Osteocyte (in vitro differentiated cells): ENCODE data around the gene IQSEC1. TPM values are rescaled to one million over a fixed set of nuclear protein-coding genes. Genes with fewer than 3 reads are reported as not detected.

Experiments
- DNase-seq: peaks from one replicate; pipeline ENCODE4 v3.0.0; 2021; ENCODE audit warnings: mixed read lengths; ENCODE audit not compliant: unreplicated experiment; ENCODE audit errors: extremely low spot score
- H3K27ac Mint-ChIP-seq: one replicate; pipeline ENCODE4 v1.8.0; 2021; ENCODE audit warnings: mild to moderate bottlenecking, mixed read lengths; ENCODE audit not compliant: unreplicated experiment
- H3K27me3 Mint-ChIP-seq: one replicate; pipeline ENCODE4 v1.8.0; 2021; ENCODE audit warnings: mixed read lengths; ENCODE audit not compliant: unreplicated experiment
- H3K36me3 Mint-ChIP-seq: one replicate; pipeline ENCODE4 v1.8.0; 2021; ENCODE audit warnings: mixed read lengths; ENCODE audit not compliant: unreplicated experiment
- H3K4me1 Mint-ChIP-seq: one replicate; pipeline ENCODE4 v1.8.0; 2021; ENCODE audit warnings: mixed read lengths; ENCODE audit not compliant: unreplicated experiment
- H3K4me3 Mint-ChIP-seq: one replicate; pipeline ENCODE4 v1.8.0; 2021; ENCODE audit warnings: mild to moderate bottlenecking, moderate library complexity, mixed read lengths; ENCODE audit not compliant: unreplicated experiment
- H3K9me3 Mint-ChIP-seq: one replicate; pipeline ENCODE4 v1.8.0; 2021; ENCODE audit warnings: mixed read lengths; ENCODE audit not compliant: unreplicated experiment
- total RNA-seq: library from RNA; stranded (reverse); gene quantifications from 2 replicates; pipeline ENCODE4 v1.2.1, GENCODE V29; 2021
- TF ChIP-seq, protein P1 (sequence below): fragments of 200-600 bp; sonication (generic); IDR thresholded peaks from 2 replicates; pipeline ENCODE4 v1.5.0; 2021; ENCODE audit warnings: antibody characterized with exemption, mild to moderate bottlenecking, moderate library complexity

IQSEC1 gene
- total RNA-seq, 1 donor from 2014 or later: 37.9 TPM

DNA sequence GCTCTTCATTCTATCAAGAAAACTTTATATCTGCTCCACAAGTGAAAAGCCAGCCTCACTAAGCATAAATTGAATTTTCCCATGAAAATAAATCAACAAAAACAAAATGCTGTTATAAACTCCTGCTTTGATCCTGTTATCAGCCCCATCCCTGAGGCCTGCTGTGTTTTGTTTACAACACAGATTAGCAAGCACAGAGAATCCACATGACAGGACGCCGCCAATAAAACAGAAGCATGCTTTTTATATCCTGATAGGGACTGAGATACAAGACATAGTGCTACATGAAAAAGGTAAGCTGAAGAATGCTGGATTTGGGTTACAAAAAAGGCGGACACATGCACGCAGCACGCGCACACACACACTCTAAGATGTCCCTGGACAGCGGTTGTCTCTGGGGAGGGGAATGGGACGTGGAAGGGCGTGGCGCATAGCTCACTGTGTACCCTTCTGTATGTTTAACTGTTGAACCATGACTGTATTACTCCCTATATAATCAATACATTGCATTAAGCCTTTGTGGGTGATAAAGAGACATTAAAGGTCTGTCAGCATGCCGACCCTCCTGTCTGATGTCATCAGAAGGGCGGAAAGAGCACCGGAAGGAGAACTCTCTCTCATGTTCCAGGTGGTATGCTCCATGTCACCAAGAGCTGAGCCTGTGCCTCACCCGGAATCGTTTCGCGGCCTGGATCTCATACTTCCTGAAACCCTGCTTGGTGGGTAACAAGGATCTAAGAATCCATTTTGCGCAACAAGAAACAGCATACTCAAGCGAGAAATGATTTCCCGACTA, 93.9 kb downstream of the IQSEC1 start:
- Mint-ChIP-seq H3K4me3 (no peak overlapping the region), H3K4me1 (no peaks in the 10 kb centered on the region), H3K9me3 (no peaks in the 10 kb centered on the region), H3K27ac (no peak overlapping the region), H3K27me3 (peaks cover 12% of the 10 kb centered on the region), H3K36me3 (no peaks in the 10 kb centered on the region)
- no peak for DNase-seq
- TF ChIP-seq, protein P1, sequence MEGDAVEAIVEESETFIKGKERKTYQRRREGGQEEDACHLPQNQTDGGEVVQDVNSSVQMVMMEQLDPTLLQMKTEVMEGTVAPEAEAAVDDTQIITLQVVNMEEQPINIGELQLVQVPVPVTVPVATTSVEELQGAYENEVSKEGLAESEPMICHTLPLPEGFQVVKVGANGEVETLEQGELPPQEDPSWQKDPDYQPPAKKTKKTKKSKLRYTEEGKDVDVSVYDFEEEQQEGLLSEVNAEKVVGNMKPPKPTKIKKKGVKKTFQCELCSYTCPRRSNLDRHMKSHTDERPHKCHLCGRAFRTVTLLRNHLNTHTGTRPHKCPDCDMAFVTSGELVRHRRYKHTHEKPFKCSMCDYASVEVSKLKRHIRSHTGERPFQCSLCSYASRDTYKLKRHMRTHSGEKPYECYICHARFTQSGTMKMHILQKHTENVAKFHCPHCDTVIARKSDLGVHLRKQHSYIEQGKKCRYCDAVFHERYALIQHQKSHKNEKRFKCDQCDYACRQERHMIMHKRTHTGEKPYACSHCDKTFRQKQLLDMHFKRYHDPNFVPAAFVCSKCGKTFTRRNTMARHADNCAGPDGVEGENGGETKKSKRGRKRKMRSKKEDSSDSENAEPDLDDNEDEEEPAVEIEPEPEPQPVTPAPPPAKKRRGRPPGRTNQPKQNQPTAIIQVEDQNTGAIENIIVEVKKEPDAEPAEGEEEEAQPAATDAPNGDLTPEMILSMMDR: no peak

DNA sequence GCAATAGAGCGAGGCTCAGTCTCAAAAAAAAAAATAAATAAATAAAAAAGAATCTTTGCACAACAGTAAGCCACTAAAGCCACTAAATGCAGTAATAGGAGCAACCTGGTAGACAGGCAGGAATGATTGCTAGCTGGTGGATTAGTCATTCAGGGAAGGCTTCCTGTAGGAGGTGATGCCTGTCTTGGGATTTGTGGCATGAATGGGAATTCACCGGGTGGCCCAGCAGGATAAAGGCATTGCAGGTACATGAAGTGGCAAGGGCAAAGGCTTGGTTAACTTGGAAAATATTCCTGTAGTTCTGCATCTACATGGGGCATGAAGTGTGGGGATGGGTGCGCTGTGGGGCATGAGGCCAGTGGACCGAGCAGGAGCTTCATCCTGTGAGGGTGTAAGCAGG, 94.5 kb downstream of the IQSEC1 start:
- no peak overlapping the region for H3K4me3 Mint-ChIP-seq
- no peaks in the 10 kb centered on the region for H3K4me1 Mint-ChIP-seq
- DNase-seq: no peak
- peaks cover 12% of the 10 kb centered on the region for H3K27me3 Mint-ChIP-seq
- no peaks in the 10 kb centered on the region for H3K9me3 Mint-ChIP-seq
- TF ChIP-seq, protein P1: no peak
- no peak overlapping the region for H3K27ac Mint-ChIP-seq
- H3K36me3 Mint-ChIP-seq: no peaks in the 10 kb centered on the region

DNA sequence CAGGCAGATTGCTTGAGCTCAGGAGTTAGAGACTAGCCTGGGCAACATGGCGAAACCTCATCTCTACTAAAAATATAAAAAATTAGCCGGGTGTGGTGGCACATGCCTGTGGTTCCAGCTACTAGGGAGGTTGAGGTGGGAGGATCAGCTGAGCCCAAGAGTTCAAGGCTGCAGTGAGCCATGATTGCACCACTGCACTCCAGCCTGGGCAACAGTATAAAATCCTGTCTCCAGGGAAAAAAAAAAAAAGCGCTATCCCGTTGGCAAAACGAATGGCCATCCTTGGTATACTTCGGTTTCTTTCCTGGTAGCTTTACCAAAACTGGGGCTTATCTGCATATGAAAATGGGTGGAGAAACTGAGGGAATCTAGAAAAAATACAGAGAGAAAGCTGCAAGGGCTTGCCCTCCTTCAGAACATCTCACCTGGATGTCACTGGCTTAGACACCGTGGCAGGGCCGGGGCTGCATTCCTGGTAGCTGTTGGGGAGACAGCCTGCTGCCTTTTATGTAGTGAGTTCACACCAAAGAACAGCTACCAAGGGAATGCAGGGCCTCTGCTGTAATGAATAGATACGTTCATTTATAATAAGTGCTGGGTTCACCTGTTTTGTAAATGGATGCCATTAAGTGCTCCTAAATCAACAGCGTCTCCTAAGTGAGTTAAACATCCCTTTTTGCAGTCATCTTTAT, 96.0 kb downstream of the IQSEC1 start:
- H3K36me3 Mint-ChIP-seq: no peaks in the 10 kb centered on the region
- no peaks in the 10 kb centered on the region for H3K4me1 Mint-ChIP-seq

DNA sequence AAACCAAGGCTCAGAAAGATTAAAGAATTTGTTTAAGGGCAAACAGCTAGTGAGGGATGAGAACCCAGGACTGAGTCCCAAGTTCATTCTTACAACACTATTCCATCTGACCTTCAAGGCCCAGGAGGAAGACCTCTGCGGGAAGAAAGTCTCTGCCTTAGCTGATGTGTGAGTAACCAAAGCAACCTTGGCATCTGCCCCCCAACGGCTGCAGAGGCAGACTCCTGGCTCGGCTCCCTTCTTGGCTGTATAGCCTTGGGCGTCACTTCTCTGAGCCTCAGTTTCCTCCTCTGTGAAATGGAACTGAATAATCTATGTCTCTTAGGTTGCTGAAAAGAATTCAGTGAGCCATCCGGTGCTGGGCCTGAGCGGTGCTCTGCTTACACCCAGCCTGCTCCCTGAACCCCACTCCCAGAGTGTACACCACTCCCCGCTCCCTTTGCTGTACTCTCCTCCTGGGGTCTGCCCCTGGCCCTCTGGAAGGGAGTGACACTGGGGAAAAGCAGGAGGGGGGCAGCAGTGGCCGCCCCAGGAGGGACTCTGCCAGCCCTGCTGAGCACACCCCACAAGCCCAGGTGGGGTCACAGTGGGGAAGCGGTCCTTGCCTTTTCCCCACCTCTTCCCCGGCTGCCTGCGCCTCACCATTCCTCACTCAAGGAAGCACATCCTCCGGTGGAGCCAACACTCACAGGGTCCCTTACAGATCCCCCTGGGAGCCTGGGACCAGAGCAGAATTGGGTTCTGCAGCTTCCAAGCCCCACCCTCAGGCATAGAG, 97.3 kb downstream of the IQSEC1 start:
- H3K9me3 Mint-ChIP-seq: no peaks in the 10 kb centered on the region
- H3K27me3 Mint-ChIP-seq: peaks cover 12% of the 10 kb centered on the region
- H3K36me3 Mint-ChIP-seq: no peaks in the 10 kb centered on the region
- H3K4me3 Mint-ChIP-seq: no peak overlapping the region
- TF ChIP-seq, protein P1: no peak
- no peak overlapping the region for H3K27ac Mint-ChIP-seq
- no peak for DNase-seq
- H3K4me1 Mint-ChIP-seq: no peaks in the 10 kb centered on the region

More for the DNA sequence above, 96.0 kb downstream of the IQSEC1 start:
- Mint-ChIP-seq H3K27me3 (peaks cover 12% of the 10 kb centered on the region), H3K9me3 (no peaks in the 10 kb centered on the region), H3K4me3 (no peak overlapping the region), H3K27ac (no peak overlapping the region)
- TF ChIP-seq, protein P1: no peak
- DNase-seq: no peak
